Inflammatory macrophage treated with lipopolysaccharide for 1 hour (primary cell): ENCODE measurements around the gene C1orf174.

Experiments used
- DNase-seq, 2 donors: peaks; one replicate each; pipeline ENCODE4 v3.0.0-alpha.2; 2020 to 2022

C1orf174 gene

DNA sequence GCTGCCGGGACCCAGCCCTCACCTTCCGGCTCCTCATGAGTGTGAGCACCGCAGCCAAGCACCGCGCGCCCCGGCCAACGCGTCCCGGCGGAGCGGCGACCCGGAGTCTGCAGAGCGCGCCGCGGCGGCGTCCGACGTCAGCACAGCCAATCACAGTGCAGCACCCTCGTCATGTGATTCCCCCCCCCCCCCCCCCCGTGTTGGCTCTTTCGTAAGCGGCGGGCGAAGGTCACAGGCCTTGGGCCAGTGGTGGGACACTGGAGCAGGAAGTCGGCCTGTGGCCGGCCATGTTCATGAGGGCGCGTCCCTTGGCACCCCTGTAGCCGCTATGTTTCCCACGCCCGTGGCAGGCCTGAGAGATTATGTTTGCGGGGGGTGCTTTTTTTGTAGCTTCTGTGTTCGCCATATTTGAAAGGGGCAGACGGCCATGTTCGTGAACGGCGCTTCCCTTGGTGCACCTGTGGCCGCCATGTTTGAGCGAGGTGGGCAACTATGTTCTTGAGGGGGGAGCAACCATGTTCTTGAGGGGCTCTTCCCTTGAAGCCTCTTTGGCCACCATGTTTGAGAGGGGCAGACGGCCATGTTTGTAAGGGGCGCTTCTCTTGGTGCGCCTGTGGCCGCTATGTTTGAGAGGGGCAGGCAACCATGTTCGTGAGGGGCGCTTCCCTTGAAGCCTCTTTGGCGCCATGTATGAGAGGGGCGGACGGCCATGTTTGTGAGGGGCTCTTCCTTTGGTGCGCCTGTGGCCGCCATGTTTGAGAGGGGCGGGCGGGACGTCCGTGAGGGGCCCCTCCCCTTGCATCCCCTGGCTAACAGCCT, at the start of gene C1orf174:
Gene C1orf174 (minus strand): TSS at position 123 of the 819 bp plus-strand sequence. CDS start 86 bp downstream, at position 37.
- DNase-seq: peak; percentile 90 to 97

DNA sequence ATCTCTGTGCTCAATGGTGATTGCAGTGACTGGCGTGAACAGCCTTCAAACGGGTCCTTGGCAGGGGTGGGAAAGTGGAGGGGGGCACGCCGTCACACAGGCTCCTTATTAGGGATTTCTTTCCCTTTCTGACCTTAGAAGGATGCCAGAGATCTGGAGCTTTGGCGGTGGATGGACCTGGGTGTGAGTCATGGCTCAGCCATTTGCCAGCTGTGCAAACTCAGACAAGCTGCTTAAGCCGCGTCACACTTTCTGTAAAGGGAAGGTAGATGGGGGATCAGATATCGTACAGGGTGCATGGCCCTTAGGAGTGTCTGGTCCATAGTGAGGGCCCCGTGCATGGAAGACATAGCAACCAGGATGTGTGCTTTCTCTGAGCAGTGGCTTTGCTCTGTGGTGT, 48.3 kb upstream of the C1orf174 start:
- DNase-seq: no peak

DNA sequence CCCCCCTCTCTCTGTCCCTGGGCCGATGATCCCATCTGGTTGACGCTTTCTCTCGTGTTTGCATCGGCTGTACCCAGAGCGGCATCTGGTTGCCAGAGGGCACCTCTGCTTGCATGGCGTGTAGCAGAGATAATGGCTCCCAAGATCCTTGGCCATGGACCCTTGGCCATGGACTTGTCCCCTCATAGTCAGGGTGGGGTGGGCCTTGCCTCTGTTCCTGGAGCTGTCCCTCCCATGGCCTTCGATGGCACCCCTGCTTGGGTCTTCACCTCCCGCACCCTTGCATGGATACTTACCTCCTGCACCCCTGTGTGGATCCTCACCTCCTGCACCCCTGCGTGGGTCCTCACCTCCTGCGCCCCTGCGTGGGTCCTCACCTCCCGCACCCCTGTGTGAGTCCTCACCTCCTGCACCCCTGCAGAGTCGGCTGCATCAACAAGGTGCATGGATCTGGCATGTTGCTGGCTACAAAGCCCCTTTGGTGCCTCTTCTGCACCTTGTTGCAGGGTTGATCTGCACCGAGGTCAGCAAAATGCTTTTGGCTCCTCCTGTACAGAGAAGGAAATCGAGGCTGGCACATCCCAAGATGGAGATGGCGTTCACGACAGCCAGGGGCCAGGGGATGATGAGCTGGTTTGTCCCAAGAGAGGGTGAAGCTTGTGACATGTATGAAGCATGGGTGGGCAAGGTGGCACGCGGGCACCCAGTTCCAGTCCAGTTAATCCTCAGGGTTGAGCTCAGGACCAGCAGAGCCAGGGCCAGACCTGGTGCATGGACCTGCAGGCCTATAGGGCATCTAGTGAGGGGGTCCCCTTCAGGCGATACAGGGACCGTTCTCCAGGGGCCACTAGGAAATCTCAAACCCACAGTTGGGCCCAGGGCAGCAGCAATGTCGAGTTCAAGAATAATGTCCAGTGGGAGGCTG, 46.1 kb upstream of the C1orf174 start:
- DNase-seq: no peak

DNA sequence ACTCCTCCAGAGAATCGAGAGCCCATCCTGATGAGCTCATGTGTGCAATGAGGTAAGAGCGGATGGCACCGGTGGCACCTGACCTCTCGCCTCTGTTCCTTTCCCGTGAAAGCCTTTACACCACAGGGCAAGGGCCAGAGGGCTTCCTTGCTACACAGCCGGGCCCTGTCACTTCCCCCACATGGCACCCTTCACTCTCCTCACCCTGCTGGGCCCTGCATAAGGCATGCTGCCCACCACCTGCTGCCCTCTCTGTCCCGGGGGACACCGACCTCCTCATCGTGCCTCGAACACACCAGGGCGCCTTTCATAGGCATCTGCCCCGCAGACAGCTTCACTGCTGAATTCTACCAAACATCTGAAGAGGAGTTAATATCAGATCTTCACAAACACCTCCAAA, 45.1 kb upstream of the C1orf174 start:
- DNase-seq: no peak

DNA sequence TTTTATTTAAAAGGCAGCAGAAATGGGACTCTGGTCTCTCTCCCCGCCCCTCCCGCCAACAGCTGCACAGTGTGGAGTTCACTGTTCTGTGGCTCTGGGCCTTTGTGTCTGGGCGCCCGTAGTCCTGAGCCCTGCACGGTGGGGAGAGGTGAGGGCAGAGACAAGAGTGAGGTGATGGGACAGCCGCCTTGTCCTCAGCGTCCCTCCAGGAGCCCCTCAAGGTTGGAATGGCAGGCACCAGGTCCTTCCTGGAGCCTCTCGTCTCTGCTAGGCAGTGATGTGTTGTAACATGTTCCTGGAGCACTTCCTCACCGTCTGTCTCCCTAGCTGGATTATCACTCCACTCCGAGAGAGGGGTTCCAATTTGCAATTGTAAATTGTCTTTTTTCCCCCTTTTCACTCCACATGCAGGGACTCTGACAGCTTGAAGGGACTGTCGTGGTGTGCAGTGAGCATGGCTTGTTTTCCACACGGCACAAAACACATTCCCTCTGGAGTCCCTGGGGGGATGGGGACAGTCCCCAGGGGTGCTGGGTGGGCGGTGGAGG, 44.6 kb upstream of the C1orf174 start:
- DNase-seq: no peak

DNA sequence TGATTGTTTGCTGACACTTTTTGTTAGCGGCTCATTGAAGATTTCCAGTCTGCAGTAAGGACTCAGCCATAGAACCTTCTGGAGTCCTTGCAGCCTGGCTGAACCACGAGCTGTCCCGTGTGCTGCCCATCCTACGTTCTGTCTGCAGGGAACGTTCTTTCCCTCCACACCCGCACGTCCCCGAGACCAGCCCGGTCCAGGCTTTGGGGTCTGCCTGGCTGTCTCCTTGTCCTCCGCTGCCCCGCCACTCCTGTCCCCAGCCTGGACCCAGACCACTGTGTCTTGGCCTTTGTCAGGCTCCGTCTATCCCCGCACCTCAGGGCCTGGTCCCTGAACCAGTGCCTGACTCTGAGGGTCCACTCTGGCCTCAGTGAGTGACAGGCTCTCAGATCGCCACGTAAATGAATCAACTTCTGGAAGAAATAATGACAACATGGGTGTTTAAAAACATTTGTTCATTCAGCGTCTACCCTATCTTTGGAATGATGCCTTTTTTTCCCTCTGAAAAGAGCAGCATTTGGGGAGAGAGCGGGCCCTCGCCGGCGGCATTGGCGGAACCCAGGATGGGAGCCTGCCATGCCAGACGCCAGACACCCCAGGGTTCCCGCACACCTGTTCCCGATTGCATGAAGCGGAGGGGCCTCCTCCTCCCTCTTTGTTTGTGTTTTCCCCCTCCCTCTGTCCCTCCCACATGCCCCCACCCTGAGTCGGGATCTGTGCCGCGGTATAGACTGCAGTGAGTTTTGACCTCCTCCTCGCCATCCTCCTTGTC, 43.9 kb upstream of the C1orf174 start:
- no peak for DNase-seq

DNA sequence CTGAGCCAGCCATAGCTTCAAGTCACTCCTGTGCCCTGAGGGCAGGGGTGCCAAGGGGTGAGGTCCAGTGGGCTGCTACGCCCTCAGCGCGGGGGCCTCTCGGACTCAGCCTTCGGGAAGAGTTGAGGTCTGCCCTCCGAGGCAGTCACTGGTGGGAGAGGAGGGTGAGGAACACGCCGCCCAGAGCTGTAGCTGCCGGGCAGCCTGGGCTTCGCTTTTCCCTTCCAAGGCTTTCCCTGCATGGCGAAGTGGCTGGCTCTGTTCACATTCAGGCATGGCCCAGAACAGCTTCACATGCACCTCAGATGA, 43.0 kb upstream of the C1orf174 start:
- DNase-seq: no peak

DNA sequence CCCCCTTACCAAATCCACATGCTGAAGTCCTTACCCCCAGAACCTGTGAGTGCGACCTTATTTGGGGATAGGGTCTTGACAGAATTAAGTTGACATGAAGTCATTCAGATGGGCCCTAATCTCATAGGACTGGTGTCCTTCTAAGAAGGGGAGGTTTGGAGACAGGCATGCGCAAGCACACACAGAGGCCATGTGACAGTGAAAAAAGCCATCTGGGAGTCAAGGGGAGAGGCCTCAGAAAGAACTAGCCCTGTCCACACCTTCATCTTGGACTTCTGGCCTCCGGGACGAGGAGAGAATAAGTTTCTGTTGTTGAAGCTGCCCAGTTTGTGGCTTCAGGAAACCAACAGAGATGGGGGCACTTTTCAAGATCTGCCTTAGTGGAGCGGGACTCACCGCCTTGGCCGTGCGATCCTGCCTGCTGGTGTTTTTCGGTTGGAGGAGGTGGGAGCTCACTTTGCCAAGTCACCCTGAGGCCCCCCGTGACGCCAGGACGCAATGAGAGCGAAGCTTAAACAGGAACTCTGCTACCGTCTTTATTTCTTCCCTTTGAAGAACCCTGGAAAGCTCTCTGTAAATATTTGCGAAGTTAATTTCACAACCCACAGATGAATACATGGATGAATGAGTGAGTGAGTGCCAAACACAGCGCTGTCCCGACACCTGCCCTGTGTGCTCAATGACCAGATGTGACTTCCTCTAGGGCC, 42.5 kb upstream of the C1orf174 start:
- DNase-seq: no peak

DNA sequence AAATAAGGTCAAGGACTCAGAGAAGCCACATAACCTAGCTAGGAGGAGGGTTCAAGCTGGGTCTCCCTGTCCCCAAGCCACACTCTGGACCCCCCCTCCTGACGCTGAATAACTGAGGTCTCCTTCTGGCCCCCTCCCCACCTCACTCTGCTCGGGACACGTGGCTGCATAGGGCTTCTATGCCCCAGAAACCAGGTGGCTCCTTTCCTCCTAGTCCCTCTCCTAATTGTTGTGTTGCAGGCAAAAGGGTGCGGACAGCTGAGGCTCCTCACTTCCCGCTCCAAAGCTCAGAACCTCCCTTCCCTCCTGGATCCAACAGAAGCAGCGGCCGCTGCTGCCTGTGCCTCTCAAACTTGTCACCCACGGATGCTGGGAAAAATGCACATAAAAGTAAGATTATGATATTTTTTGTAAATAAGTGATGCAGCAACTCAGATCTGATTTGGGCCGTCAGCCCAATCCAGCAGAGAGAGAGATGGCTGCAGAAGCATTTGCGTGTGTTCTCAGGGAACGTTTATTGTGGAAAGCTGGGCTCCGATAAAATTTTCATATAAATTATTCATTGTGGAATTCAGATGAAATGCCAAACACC, 40.8 kb upstream of the C1orf174 start:
- no peak for DNase-seq

DNA sequence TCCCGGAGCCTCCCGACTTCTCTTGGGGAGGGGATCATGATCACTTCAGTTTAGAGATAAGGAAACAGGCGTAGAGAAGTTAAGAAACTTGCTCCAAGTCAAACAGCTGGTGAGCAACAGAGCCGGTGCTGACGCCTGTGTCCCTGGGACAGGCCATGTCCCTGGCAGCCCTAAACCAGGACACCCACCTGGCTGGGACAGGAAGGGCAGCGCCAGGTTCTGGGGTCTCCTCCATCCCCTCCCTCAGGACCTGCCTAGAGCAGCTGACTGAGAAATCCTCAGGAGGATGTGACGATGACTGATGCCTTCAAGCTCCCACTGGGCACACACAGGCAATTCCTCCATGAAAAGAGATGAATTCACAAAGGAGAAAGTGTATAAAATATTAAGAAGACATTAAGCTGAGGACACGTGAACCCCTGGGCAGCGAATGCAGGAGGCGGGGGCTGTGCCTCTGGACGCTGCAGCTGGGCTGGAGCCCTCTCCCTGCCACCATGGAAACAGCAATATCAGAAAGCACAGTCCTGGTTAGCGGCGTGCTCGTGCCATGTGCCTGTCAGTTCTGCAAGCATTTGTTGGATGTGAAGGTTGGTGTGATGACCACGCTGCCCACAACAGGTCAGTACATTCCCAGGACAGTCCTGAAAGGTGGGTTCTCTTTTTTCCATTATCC, 40.1 kb upstream of the C1orf174 start:
- DNase-seq: no peak

DNA sequence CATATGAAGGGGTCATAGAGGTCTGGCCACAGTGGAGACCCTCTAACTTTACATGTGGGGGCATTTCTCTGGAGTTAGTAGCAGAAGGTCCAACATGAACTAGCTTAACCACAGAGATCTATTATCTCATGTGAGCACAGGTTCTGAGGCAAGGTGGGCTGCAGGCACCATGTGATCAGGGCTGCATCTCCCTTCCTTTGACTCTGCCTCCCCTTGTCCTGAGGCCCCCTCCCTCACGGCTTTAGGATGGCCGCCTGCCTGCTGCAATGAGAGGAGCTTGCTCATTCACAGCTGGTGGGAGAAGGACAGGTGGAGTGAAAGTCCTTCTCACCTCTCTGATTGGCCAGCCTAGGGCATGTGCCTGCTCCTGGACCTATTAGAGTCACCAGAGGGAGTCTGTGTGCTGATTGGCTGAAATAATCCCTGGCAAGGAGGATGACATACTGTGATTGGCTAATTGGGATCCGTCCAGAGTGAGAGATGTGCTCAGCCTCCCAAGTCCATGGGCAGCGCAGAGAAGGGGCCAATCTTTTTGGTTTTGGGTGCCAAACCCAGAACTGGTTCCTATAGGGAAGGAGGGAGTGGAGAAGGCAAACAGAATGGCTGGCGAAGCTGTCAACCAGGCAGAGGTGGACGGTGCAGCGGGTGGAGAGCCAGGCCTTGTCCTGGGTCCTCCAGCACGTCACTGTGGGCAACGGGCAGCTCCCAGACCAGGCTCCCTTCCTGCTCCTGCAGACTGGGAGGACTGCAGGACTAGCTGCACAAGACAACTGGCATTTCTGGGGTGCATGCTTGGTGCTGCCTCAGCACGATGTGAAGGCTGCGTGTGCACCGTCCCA, 39.4 kb upstream of the C1orf174 start:
- no peak for DNase-seq

DNA sequence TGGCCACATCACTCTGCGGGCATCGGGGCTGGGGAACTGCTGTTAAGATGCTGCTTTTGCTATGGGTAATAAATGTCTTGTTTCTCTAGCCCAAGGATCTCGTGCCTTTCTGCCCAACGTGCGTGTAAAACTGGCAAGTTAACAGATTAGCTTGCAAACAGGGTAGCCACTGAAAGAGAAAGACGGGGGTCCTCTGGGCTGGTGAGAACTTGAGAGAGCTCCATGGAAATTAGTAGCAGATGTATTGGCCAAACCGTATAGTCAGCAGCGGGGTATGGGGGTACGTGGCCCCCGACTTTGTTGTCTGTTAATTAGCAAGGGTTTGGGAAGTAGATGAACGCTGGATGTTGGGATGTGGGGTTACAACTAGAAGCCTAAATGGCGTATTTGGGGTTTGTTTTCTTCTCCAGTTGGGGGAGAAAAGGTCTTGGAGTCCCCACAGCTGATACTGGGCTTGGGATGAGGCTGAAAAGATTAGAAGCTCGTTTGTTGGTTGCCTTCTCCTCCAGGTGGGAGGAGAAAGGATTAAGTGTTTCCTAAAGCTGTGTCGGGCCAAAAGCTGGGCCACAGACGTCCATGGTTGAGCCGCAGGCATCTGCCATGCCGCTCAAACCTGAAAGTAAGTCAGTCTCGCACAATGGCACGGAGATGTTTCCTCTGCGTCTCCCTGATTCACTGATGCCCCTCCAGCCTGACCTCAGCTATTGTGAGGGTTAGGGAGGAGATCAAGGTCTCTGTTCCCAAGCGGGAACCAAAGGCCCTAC, 32.3 kb upstream of the C1orf174 start:
- DNase-seq: no peak

DNA sequence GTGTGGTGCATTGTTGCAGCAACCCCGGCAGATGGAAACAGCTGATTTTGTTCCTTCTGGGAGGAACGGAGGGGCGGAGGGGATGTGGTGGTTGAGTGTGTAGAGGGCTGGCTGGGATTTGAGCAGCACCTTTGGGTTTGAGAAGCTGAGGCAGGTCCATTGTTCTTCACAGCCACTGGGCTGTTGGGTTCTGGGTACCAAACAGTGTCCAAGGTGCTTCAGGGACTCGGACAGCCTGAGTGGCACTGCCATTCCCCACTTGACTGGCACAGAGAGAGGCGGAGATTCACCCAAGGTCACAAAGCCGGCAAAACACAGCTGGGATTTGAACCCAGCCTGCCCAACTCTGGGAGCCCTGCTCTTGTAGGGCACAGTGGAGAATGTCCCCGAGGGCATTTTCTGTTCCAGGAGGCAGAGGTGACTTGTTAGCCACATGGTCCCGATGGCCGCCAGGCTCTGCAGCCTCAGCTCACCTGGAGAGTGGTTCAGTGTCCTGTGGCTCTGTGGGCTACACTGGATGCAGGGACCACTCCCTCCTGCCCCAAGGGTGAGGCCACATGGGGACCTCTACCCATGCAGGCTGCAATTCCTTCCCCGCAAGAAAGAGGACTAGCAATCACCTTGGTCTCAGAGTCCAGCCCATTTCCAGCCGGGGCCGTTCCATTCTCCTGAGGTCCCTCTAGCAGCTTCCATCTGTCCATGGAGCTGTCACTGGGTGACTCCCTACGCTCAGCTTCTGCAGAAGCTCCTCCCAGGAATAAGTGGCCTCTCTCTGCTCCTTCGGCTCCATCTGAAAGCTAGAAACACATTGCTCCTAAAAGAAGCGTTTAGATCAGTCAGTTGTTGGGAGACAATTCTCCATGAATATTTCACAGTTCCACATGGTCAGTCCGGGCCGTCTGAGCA, 31.2 kb upstream of the C1orf174 start:
- DNase-seq: no peak

DNA sequence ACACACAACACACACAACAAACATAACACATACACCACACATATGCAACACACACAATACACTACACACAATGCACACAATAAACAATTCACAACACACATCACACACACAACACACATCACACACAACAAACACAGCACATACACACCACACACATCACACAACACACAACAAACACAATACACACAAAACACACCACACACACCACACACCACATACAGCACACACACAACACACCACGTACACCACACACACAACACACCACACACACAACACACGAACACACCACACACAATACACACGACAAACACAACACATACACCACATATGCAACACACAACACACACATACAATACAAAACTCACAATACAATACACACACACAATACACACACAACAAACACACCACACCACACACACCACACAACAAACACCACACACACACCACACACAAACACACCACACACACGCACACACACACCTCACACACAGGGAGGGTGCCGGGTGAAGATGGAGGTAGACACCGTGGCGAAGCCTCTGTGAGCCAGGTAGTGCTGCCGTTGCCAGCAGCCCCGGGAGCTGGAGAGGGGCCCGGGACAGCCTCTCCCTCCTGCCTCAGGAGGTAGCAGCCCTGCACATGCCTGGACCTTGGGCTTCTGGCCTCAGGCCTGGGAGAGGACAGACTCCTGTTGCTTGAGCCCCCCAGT, 30.4 kb upstream of the C1orf174 start:
- DNase-seq: no peak

DNA sequence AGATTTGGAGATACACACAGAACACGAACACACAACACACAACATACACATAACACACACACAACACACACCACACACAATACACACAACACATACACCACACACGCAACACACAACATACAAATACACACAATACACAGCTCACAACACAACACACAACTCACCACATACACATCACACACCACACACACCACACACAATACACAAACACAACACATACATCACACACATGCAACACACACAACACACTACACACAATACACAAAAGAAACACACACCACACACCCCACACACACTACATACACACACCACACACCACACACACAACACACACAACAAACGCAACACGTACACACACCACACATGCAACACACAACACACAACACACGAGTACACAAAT, 29.1 kb upstream of the C1orf174 start:
- DNase-seq: no peak

DNA sequence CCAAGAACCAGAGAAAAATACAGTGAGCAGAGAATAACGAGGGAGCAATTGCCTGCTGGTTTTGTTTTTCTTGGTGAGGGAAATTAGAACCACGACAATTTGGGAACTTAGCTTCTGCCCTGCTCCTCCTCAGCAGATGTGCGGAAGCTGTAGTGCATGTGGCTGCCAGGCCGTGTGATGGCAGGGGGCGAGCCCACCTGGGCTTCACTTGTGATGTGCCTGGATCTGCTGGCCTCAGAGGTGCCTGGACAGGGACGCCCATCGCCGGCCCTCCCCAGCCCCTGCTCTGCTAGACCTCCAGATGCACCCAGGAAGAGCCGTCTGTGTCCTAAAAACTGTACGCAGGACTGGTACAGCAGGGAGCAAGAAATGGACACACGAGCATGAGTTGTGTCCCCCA, 28.5 kb upstream of the C1orf174 start:
- no peak for DNase-seq

DNA sequence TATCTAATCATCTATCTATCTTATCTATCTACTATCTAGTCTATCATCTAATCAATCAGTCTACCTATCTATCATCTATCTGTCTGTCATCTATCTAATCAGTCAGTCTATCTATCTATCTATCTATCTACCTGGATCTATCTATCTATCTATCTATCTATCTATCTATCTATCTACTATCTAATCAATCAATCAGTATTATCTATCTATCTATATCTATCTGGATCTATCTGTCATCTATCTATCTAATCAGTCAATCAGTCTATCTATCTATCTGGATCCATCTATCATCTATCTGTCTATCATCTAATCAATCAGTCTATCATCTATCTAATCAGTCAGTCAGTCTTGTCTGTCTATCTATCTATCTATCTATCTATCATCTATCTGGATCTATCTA, 26.9 kb upstream of the C1orf174 start:
- no peak for DNase-seq

DNA sequence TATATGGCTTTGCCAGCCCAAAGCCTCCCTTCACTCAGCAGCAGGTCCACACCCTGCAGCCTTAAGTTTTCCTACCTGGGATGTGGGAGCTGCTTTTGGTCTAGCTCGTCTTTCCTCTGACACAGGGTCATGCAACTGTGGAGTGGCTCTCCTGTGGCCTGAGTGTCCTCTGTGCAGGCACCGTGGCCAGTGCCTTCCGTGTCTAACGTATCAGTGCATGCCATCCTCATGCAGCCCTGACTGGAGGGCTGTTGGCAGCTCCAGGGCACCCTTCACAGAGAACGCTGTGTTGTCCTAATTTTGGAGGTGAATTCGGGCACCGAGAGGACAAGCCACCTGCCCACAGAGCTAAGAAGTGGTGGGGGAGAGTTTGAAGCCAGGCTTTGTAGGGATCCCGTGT, 25.7 kb upstream of the C1orf174 start:
- no peak for DNase-seq
